ENCODE results near the gene HSPB1.

GRCh38 chr7:76347710-76348109 is 45.2 kb downstream of the HSPB1 start:
- TF ChIP-seq POLR2A (IDR thresholded peaks at IDR 0.05; ENCODE audit: low read depth, low read length) = no peak
- TF ChIP-seq POLR2AphosphoS5 (IDR thresholded peaks at IDR 0.05; ENCODE audit: low read depth, low read length) = no peak
- no peak for TF ChIP-seq TAF1 (IDR thresholded peaks at IDR 0.05; ENCODE audit: low read depth, low read length)
- TF ChIP-seq POU2F2 (IDR thresholded peaks at IDR 0.05; ENCODE audit: low read depth, low read length) = no peak
- no peak for TF ChIP-seq SPI1 (IDR thresholded peaks at IDR 0.05; ENCODE audit: low read depth, low read length)

All from GM12891 (cell line).